HL-60/S4 treated with retinoic acid at 250 ng/mL for 4 days and 3 days (cell line): Measurements from ENCODE around the gene TOM1.

Experiments used
- in situ Hi-C: fragments of 300-500 bp; cut with MboI; formaldehyde crosslinking; loops from 2 replicates; pipeline ENCODE4 v1.7.0; 2022; ENCODE audit warnings: low sequenced_read_pairs

Gene TOM1

DNA sequence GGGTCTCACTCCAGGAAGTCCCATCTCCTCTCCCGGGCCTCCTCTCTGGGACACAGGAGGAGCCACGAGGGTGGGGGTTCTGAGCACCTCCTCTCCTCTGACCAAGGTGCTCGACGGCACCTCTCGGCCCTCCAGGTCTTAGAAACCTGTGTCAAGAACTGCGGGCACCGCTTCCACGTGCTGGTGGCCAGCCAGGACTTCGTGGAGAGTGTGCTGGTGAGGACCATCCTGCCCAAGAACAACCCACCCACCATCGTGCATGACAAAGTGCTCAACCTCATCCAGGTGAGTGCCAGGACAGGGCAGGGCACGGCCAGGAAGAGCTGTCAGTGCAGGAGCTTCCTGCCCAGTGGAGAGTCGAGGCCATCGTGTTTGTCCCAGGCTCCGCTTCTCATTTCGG lies 23.2 kb downstream of the TOM1 start:
- in situ Hi-C loops = no loop called here

DNA sequence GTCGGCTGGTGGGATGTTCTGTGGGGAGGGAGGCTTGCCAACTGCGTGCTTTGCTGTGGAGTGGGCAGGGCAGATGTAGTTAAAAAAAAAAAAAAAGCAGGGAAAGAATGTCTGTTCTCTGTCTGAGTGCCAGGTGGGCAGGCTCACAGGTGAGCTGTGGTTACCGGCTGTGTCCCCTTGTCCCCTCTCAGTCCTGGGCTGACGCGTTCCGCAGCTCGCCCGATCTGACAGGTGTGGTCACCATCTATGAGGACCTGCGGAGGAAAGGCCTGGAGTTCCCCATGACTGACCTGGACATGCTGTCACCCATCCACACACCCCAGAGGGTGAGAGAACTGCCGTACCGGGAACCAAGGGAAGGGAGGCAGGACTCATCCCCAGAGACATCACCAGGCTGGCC lies 23.6 kb downstream of the TOM1 start:
- in situ Hi-C loops = no loop called here

DNA sequence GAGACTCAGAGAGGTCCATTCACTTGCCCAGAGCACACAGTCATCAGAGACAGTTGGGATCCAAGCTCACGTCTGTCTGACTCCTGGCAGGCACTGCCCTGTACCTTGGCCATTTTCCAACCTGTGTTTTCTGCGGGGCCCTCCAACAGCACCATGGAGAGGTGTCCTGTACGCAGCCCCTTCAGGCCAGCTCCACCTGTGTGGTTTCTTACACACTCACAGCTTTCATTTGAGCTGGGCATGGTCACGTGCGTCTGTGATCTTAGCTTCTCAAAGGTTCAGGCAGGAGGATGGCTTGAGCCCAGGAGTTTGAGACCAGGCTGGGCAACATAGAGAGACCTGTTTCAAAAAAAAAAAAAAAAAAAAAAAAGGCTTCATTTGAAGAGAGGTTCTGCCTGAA lies 24.4 kb downstream of the TOM1 start:
- in situ Hi-C loops = no loop called here

DNA sequence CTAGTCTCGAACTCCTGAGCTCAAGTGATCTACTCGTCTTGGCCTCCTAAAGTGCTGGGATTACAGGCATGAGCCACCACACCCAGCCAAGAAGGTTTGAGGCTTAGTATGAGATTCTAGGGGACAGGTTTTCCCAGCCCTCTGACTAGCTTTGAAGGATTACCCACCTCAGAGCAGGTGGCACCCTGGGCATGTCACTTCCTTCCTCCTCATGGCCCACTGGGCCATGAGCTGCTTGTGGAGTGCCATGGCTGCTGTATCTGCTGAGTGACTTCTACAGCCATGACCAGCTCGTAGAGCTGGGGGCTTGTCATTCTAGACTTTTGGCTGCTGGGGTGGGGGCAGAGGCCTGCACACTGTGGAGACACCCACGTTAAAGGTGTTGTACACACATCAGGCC lies 25.1 kb downstream of the TOM1 start:
- in situ Hi-C loops = no loop called here

DNA sequence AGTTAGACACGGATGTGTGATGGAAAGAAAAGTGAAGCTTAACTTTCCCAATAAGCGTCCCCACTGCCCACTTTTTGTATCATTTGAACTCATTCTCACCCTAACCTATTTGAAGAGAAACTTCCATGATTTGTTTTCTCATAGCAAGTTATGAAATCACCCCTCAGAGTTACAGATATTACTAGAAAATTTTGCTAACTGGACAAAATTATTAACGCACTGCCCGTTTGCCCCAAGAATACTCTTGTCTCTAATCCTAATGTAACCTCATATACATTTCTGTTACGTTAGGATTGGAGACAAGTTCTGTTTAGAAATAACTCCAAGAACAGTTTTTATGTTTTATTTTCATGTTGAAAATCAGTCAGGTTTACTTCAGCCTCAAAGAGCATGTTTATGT lies 25.5 kb downstream of the TOM1 start:
- in situ Hi-C loops = no loop called here

DNA sequence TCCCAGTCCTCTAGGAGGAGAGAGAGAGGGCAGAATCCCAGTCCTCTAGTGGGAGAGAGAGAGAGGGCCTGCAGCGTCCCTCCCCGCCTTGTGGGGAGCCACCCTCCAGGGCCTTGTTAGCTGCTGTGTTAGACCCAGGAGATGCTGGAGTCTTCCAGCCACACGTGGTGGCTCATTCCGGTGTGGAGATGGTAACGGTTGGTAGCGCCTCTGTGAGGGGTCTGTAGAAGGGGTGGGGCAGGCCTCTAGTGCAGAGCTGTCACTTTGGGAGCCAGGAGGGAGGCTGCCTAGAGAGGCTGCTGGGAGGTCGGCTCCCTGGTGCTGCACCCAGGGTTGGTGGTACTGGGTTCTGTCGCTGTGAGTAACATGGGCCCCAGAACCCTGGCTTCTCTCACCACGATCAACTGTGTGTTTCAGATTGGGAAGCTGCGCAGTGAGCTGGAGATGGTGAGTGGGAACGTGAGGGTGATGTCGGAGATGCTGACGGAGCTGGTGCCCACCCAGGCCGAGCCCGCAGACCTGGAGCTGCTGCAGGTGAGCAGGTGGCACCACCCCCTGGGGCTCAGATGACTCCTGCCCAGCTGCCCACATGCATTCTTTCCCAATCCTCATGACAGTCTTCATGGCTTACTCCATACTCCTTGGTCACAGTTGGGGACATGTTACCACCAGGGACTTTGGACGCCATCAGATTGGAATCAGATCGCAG lies 27.3 kb downstream of the TOM1 start:
- in situ Hi-C loops = no loop called here

DNA sequence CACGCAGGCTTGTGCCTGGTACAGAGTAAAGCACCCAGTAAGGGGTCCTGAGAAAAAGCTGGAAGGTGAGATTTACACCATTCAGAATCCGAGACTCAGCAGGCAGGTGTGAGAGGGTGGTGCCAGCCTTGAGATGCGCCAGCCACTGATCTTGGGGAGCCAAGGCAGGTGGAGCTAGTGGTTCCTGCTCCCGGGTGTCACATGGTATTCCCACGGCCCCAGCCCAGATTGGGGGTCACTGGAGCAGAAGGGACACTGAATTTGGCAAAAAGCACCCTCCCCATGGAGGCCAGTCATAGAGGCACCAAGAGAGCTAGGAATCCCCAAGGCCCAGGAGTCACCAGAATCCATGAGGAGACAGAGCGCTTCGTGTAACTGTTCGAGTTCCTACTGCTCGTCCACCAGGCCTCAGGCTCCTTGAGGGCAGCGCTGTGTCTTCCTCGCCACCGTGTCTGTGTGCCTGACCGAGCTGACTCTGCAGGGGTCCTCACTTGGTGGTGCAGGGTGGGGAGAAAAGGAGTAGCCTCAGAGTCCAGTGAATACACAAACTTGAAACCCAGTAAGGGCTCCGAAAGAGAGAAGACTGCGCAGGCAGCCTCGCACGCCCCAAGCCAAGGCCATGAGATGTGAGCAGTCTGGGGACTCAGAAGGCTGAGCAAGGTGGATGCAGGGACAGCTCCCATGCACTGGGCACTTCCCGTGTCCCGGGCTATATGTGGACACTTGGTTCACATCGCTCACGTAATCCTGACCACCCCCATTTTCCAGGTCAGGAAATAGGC lies 28.2 kb downstream of the TOM1 start:
- in situ Hi-C loops = no loop called here

DNA sequence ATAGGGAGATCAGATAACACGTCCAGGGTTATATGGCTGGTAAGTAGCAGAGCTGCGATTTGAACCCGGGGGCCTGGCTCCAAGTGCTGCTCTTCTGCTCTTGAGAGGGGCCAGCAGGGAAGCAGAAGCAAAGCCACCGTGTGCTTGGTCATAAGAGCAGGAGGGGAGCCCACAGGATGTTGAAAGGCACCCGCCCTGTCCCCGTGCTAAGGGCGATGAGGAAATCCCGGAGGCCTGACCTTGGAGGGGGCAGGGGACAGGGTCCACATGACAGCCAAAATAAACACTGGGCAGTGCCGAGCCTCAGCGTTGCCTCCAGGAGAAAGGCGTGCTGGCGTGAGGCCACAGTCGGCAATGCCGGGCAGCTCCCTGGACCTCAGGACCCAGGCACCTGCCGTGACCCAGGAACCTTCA lies 28.8 kb downstream of the TOM1 start:
- in situ Hi-C loops = no loop called here

DNA sequence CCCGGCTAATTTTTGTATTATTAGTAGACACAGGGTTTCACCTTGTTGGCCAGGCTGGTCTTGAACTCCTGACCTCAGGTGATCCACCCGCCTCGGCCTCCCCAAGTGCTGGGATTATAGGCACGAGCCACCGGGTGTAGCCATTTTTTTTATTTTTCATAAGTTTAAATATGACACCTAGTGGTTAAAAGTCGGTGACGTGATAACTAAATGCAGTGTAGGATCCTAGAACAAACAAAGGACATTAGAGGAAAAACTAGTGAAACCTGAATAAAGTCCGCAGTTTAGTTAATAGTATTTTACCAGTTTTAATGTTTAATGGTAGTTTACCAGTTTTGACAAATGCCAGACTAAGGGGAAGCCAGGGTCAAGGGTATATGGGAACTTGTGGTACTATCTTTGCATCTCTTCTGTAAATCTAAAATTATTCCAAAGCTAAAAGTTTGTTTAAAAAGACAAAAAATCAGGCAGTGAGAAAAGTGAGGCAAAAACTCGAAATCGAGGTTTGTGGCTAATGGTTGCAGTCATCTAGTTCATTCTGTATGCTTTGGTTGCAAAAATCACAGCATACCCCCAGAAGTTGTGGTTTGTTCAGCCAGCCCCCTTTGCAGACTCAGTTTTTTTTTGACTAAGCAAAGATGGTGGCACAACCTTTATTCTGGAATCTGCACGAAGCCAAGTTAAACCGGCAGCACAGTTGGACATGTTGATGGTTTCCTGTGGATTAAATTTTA lies 29.6 kb downstream of the TOM1 start:
- in situ Hi-C loops = no loop called here

DNA sequence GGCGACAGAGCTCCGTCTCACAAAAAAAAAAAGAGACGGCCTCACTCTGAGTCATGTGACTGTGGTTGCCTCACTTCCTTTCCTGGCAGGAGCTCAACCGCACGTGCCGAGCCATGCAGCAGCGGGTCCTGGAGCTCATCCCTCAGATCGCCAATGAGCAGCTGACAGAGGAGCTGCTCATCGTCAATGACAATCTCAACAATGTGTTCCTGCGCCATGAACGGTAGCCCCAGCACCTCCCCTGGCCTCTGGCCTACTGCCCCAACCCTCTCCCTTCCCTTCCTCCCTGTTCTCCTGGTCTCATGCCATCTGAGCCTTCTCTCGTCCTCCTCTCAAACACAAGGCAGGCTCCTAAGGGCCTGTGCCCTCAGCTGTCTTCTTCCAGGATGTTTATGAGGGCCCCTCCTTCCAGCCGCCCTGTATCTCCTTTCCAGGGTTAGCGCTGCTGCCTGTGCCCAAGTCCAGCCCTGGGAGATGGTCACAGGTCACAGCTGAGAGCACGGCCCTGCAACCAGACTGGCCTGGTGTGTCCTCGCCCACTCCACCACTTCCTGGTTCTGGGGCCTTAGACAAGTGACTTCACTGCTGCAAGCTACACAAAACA lies 30.7 kb downstream of the TOM1 start:
- in situ Hi-C loops = no loop called here

DNA sequence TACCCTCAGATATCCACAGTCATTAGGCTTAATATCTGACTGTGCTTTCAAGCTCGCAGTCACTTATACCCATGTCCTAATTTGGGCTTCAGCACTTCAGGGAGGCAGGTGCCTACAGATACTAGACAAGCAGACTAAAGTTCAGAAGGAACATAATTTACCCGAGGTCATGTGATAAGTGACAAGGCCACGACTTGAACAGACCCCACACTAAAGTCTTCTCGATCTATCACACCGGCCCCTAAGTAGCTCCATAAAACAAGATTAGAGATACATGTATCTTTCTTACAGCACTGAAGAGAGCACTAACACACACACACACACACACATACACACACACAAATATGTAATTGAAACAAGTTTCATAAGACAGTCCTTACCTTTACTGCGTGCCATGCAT lies 32.6 kb downstream of the TOM1 start:
- in situ Hi-C loops = no loop called here

DNA sequence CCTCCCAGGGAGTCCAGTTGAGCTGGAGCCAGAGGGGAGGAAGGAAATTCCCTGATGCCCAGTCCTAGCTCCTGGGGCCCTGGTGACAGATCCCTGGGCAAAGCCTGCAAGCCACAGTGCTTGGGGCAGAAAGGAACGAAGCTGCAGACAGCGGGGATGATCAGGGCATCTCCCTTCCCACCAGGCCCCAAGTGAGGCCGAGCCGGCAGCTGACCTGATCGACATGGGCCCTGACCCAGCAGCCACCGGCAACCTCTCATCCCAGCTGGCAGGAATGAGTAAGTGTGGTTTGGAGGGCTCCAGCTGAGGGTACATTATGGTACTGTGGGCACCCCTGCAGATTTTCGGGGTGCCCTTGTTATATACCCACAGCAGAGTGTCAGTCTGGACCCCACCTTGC lies 33.5 kb downstream of the TOM1 start:
- in situ Hi-C loops = no loop called here

DNA sequence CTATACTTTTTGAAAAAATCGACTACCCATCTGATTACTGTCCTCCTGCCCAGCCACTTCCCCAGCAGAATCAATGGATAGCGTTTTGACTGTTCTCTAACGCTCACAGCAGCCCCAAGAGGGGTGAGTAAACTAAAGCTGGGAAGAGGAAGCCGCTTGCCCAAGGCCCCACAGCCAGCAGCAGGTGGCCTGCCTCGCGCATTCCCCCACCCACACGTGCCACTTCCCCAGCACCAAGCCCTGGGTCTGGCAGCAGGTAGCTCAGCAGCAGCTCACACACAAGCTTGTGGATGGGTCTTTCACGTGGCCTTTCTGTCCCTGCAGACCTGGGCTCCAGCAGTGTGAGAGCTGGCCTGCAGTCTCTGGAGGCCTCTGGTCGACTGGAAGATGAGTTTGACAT lies 34.3 kb downstream of the TOM1 start:
- in situ Hi-C loops = no loop called here

DNA sequence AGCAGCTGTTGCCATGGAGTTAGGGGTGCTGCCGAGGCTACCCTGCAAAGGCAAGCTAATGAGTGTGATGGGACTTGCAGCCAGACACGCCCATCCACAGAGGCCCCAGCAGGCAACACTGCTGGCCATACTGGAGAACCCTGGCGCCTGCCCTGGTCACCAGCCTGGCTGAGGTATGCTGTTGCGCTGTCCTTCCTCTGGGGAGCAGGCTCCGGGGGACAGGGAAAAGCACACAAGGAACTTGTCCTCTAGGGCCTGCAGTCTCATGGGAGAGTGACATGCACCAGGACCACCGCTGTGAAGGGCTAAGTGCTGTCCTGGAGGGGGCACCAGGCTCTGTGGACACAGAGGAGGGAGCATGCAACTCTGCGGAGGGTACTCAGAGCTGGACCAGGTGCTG lies 35.8 kb downstream of the TOM1 start:
- in situ Hi-C loops = no loop called here

DNA sequence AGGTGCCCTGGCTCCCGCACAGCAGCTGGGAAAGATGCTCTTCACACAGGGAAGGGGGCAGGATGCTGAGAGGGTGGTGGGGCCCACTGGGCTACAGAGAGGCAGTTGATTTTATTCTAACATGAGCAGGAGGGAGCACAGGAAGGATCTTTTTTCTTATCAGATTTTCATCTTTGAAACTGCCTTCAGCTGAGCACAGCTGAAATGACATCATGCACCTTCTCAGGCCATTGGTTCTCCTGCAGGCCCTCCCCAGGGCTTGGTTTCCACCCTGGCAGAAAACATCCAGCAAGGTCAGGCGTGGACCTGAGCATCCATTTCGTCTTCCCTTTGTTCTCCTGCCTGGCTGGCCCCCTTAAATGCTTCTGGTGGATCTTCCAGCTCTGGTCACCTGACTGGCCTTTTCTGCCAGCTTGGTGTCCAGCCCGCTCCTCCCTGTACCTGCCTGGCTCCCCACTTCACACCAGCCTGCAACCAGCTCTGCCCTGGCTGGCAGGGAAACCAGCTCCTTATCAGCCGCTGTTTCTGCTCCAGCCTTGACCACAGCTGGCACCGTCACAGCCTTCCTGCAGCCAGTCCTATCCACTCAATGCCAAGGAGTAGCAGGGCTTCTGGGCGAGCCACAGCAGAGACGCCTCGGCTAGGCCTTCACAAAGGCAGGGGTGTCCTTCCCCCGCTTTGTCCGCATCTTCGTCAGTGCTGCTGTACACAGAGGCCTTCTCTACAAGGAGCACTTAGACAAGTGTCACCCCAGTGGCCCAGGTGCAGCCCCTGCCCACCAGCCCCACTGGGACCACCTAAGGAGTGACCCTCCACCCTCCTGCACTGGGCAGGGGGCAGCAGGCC lies 36.5 kb downstream of the TOM1 start:
- in situ Hi-C loops = no loop called here

DNA sequence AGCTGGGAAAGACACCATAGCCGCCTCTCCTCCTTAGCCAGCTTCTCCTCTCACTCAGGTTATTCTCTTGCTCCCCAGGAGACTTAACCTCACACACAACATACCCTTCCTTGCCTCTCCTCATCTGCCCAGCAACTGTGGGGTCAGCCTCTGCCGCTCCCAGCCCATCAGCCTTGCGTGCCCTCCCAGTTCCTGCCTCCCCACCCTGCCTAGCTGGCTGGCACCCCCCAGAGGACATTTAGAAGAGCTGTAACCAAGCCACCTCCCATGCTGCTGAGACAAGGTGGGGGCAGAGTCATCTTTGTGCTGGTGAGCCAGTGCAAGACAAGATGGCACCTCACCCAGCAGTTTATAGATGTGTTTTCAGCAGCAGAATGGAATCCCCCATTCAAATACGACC lies 38.2 kb downstream of the TOM1 start:
- in situ Hi-C loops = no loop called here

DNA sequence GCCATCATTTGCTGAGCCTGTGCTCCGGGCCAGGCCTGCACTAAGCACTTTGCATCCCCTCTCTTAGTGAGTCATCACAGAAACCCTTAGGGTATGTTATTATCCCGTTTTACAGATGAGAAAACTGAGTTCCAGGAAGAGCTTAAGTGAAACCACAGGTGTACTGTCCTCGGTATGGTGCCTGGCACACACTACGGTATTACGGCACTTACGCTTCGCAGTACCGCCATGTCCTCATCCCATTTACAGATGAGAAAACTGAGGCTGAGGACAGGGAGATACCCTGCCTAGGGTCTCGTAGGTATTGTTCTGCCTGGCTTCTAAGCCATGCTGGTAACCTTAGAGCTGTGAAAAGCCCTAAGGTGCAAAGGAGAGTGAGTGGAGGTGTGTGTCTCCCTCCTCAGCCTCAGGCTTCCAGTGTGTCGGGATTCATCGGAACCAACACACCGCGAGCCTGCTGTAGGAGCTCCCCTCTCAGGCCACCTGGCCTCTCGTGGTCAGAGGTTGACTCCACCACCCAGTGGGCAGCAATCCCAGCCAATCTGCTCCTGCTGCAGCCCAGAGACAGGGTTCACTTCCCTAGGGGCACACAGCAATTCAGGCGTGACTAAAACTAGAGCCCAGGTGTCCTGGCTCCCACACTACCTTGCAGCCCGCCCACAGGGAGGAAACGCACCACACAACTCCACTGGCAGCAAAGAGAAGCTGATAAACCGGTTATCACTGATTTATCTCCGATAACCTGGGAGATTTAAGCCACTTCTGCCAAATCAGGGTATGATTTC lies 41.6 kb downstream of the TOM1 start:
- in situ Hi-C loops = no loop called here

DNA sequence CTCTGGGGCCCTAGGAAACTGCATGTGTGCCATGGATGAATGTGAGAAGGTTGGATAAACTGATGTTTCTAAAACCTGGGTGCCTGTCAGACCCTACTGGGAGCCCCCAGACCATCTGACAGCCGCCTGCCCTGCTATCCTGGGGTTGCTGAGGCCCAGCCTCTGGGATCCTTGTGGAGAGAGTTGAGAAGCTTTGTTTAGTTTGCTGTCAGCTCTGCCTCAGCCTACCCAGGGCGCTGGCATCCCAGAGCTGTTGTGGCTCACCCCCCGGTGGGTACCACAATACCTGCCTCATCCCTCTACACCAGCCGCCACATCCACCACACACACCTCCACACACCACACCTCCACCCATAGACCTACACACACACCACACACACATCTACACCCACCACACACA lies 42.7 kb downstream of the TOM1 start:
- in situ Hi-C loops = no loop called here

DNA sequence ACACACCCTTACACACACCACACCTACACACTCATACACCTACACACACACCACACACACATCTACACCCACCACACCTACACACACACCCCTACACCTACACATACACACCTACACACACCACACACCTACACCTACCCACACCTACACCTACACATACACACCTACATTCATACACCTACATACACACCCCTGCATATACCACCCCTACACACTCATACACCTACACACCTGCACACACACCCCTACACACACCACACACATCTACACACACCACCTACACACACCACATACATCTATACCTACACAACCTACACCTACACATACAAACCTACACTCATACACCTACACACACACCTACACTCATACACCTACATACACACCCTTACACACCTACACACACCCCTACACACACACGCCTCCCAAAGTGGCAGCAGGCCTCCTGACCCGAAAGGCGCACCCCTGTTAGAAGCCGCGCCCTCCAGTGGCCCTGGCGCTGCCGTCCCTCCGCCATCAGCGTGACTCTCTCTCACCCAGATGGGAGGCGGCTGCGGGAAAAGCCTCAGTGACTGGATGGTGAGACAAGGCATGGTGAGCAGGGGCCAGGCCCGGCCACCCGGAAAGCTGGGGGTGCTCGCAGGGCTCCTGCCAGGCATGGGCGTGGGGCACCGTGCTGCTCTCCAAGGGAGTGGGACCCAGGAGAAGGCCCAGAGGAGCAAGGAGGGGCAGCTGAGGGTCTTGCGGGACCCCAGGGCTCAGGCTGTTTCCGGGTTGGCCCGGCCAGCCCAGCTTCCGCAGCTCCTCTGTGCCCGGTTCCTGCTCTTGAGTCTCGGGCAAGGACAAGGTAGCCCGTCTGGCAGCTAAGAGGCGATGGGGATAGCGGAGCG lies 44.2 kb downstream of the TOM1 start:
- in situ Hi-C loops = no loop called here
